ENCODE data around the gene KRTAP19-3. TPM values are rescaled to one million over a fixed set of nuclear protein-coding genes. Genes with fewer than 3 reads are reported as not detected.

KRTAP19-3 gene
- polyA plus RNA-seq, 1 donor (not counting 4 experiments of a cell fraction or from before 2014, with no cell fraction given) = not detected

GRCh38 chr21:30502041-30502440 is 10.2 kb upstream of the KRTAP19-3 start, which contains the start of gene KRTAP19-5:
Gene KRTAP19-5, minus strand, starts transcription at chr21:30502141. Its CDS starts 51 bp downstream, at chr21:30502090.
- Histone ChIP-seq H3K27ac (ENCODE audit: control insufficient read depth, insufficient read depth, low read length) (no peak within 1 kb of the TSS), H3K9me1 (ENCODE audit: control insufficient read depth, extremely low read depth, insufficient read depth, low read length) (no peaks in the 10 kb centered on the region), H3K4me3 (ENCODE audit: control insufficient read depth in 2 of 3, extremely low read depth in 1 of 3, insufficient read depth in 2 of 3, low read depth in 1 of 3, low read length in 3 of 3) (no peak within 1 kb of the TSS), H2AFZ (ENCODE audit: control insufficient read depth, low read length) (no peak within 1 kb of the TSS), H3K4me2 (ENCODE audit: control insufficient read depth, extremely low read depth, insufficient read depth, low read depth, low read length) (no peak within 1 kb of the TSS), H3K9me3 (ENCODE audit: control insufficient read depth, low read depth, low read length) (no peaks in the 10 kb centered on the region), H3K36me3 (ENCODE audit: control insufficient read depth in 2 of 2, extremely low read depth in 1 of 2, insufficient read depth in 2 of 2, low read length in 2 of 2) (no peaks in the 10 kb centered on the region), H3K4me1 (ENCODE audit: control insufficient read depth, extremely low read depth, insufficient read depth, low read length) (no peaks in the 10 kb centered on the region), H3K27me3 (ENCODE audit: control insufficient read depth, extremely low read depth, insufficient read depth, low read length) (no peaks in the 10 kb centered on the region), H4K20me1 (ENCODE audit: control insufficient read depth, extremely low read depth, insufficient read depth, low read length) (no peaks in the 10 kb centered on the region), H3K79me2 (ENCODE audit: control insufficient read depth, insufficient read depth, low read length) (no peaks in the 10 kb centered on the region), H3K9ac (ENCODE audit: control insufficient read depth, extremely low read depth, insufficient read depth, low read length) (no peak within 1 kb of the TSS)
- DNase-seq (ENCODE audit: low read depth, low spot score) (no peak), FAIRE-seq (no peak)
- TF ChIP-seq CTCF (optimal IDR thresholded peaks at IDR 0.05 in 1 of 3, IDR thresholded peaks at IDR 0.05 in 1 of 3, conservative IDR thresholded peaks at IDR 0.05 in 1 of 3; ENCODE audit: extremely low read depth in 1 of 3, insufficient read depth in 2 of 3, low read length in 3 of 3) = no peak
- no peak for TF ChIP-seq EZH2 (IDR thresholded peaks at IDR 0.05; ENCODE audit: low read length)
- dilution Hi-C loops (cut with MboI; ENCODE audit: extremely low pct_ligation_motif_present, low sequenced_read_pairs) = no loop called here

DNA sequence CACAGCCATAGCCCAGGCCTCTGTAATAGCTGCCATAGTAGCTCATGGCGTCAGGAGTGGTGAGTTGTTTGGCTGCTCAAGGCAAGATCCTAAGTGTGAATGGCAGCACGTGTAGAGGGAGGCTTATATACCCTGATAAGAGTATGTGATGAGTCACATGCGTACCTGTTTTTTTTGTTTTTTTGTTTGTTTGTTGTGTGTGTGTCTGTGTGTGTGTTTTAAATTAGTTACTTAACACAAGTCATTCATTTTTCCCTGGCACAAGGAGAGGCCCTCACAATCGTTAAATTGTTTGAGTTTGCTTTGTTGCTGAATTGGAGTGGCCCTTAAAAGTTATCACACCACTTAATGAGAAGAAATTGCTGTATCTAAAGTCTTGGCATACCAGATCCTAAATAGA is 5.3 kb upstream of the KRTAP19-3 start, which contains the start of gene KRTAP19-4:
Gene KRTAP19-4, minus strand, starts transcription at position 101 of the 400 bp plus-strand sequence. Its CDS starts 55 bp downstream, at position 46.
- Histone ChIP-seq H3K4me3 (ENCODE audit: control insufficient read depth in 2 of 3, extremely low read depth in 1 of 3, insufficient read depth in 2 of 3, low read depth in 1 of 3, low read length in 3 of 3) (no peak within 1 kb of the TSS), H3K9me3 (ENCODE audit: control insufficient read depth, low read depth, low read length) (no peaks in the 10 kb centered on the region), H2AFZ (ENCODE audit: control insufficient read depth, low read length) (no peak within 1 kb of the TSS), H3K9me1 (ENCODE audit: control insufficient read depth, extremely low read depth, insufficient read depth, low read length) (no peaks in the 10 kb centered on the region), H3K27me3 (ENCODE audit: control insufficient read depth, extremely low read depth, insufficient read depth, low read length) (no peaks in the 10 kb centered on the region), H4K20me1 (ENCODE audit: control insufficient read depth, extremely low read depth, insufficient read depth, low read length) (no peaks in the 10 kb centered on the region), H3K79me2 (ENCODE audit: control insufficient read depth, insufficient read depth, low read length) (no peaks in the 10 kb centered on the region), H3K4me1 (ENCODE audit: control insufficient read depth, extremely low read depth, insufficient read depth, low read length) (no peaks in the 10 kb centered on the region), H3K4me2 (ENCODE audit: control insufficient read depth, extremely low read depth, insufficient read depth, low read depth, low read length) (no peak within 1 kb of the TSS), H3K27ac (ENCODE audit: control insufficient read depth, insufficient read depth, low read length) (no peak within 1 kb of the TSS), H3K9ac (ENCODE audit: control insufficient read depth, extremely low read depth, insufficient read depth, low read length) (no peak within 1 kb of the TSS), H3K36me3 (ENCODE audit: control insufficient read depth in 2 of 2, extremely low read depth in 1 of 2, insufficient read depth in 2 of 2, low read length in 2 of 2) (no peaks in the 10 kb centered on the region)
- dilution Hi-C loops (cut with MboI; ENCODE audit: extremely low pct_ligation_motif_present, low sequenced_read_pairs) = no loop called here
- FAIRE-seq (no peak), DNase-seq (ENCODE audit: low read depth, low spot score) (no peak)
- TF ChIP-seq EZH2 (IDR thresholded peaks at IDR 0.05; ENCODE audit: low read length) (no peak), CTCF (optimal IDR thresholded peaks at IDR 0.05 in 1 of 3, IDR thresholded peaks at IDR 0.05 in 1 of 3, conservative IDR thresholded peaks at IDR 0.05 in 1 of 3; ENCODE audit: extremely low read depth in 1 of 3, insufficient read depth in 2 of 3, low read length in 3 of 3) (no peak)

All from keratinocyte (primary cell).